Myocyte (in vitro differentiated cells): ENCODE results near the gene FAM181B. TPM values are rescaled to one million over a fixed set of nuclear protein-coding genes. Genes with fewer than 3 reads are reported as not detected.

Experiments
- DNase-seq: peaks from one replicate; pipeline ENCODE4 v3.0.0-alpha.2; 2012; ENCODE audit warnings: low read depth
- polyA plus RNA-seq: library from polyadenylated mRNA; unstranded; fragments of >200 nt; gene quantifications from one replicate; pipeline ENCODE4 v1.2.1, GENCODE V29; 2012; ENCODE audit warnings: missing spikeins
- total RNA-seq: library from RNA; depleted of rRNA; stranded (reverse); fragments of >200 nt; gene quantifications from 2 replicates; pipeline ENCODE4 v1.2.3, GENCODE V29; 2014

The FAM181B gene
- total RNA-seq, result not detected in 2 replicates
- not detected for polyA plus RNA-seq

GRCh38 chr11:82733444-82734119 lies at the start of gene FAM181B:
Gene FAM181B (minus strand): TSS chr11:82733864. CDS start chr11:82733729, 135 bp downstream.
- DNase-seq, result no peak

GRCh38 chr11:82782825-82783374 lies 49.2 kb upstream of the FAM181B start:
- no peak for DNase-seq

GRCh38 chr11:82778776-82779175 lies 45.1 kb upstream of the FAM181B start:
- DNase-seq, result no peak

GRCh38 chr11:82776377-82776776 lies 42.7 kb upstream of the FAM181B start:
- DNase-seq, result peak; percentile 35

GRCh38 chr11:82775736-82776346 lies 42.2 kb upstream of the FAM181B start:
- peak; percentile 37 for DNase-seq

GRCh38 chr11:82775218-82775617 lies 41.6 kb upstream of the FAM181B start:
- no peak for DNase-seq

- DNase-seq, result no peak
These were observed 38.1 kb upstream of the FAM181B start for GRCh38 chr11:82771781-82772180.

GRCh38 chr11:82767123-82767522 lies 33.5 kb upstream of the FAM181B start:
- DNase-seq, result no peak

- no peak for DNase-seq
These were observed 31.9 kb upstream of the FAM181B start for GRCh38 chr11:82765466-82766034.

GRCh38 chr11:82763167-82763566 lies 29.5 kb upstream of the FAM181B start:
- DNase-seq, result no peak

GRCh38 chr11:82759649-82760048 lies 26.0 kb upstream of the FAM181B start:
- DNase-seq, result no peak

GRCh38 chr11:82757660-82758357 lies 24.1 kb upstream of the FAM181B start:
- DNase-seq, result no peak

GRCh38 chr11:82756765-82757639 lies 23.3 kb upstream of the FAM181B start:
- no peak for DNase-seq

GRCh38 chr11:82754410-82754809 lies 20.7 kb upstream of the FAM181B start:
- DNase-seq, result no peak

- DNase-seq, result no peak
These were observed 20.3 kb upstream of the FAM181B start for GRCh38 chr11:82753921-82754320.

GRCh38 chr11:82752801-82753200 lies 19.1 kb upstream of the FAM181B start:
- no peak for DNase-seq

GRCh38 chr11:82750643-82751139 lies 17.0 kb upstream of the FAM181B start:
- DNase-seq, result no peak

GRCh38 chr11:82747471-82747870 lies 13.8 kb upstream of the FAM181B start:
- no peak for DNase-seq

GRCh38 chr11:82738091-82738490 lies 4.4 kb upstream of the FAM181B start:
- DNase-seq, result no peak

- DNase-seq, result no peak
These were observed 436 bp upstream of the FAM181B start for GRCh38 chr11:82734120-82734479.
